Stimulated activated naive CD8-positive, alpha-beta T cell treated with anti-CD3 and anti-CD28 coated beads, Interleukin-15, Interleukin-2, amounts not matched to agents 100 U/mL and 50 U/mL, for 24 hours (primary cell): ENCODE results near the gene KRTAP1-1.
"Not testable (repeated sequence)": the region's sequence is repeated elsewhere in the genome, so short reads cannot be mapped to it uniquely, and the experiment has no call there.

ENCODE experiments used
- ATAC-seq: fragments of 150-1000 bp; cut with Tn5 transposase; one replicate; pipeline ENCODE4 v1.10.0; 2021
- DNase-seq: peaks from one replicate; pipeline ENCODE4 v3.0.0; 2021

The KRTAP1-1 gene, protein sequence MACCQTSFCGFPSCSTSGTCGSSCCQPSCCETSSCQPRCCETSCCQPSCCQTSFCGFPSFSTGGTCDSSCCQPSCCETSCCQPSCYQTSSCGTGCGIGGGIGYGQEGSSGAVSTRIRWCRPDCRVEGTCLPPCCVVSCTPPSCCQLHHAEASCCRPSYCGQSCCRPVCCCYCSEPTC

DNA sequence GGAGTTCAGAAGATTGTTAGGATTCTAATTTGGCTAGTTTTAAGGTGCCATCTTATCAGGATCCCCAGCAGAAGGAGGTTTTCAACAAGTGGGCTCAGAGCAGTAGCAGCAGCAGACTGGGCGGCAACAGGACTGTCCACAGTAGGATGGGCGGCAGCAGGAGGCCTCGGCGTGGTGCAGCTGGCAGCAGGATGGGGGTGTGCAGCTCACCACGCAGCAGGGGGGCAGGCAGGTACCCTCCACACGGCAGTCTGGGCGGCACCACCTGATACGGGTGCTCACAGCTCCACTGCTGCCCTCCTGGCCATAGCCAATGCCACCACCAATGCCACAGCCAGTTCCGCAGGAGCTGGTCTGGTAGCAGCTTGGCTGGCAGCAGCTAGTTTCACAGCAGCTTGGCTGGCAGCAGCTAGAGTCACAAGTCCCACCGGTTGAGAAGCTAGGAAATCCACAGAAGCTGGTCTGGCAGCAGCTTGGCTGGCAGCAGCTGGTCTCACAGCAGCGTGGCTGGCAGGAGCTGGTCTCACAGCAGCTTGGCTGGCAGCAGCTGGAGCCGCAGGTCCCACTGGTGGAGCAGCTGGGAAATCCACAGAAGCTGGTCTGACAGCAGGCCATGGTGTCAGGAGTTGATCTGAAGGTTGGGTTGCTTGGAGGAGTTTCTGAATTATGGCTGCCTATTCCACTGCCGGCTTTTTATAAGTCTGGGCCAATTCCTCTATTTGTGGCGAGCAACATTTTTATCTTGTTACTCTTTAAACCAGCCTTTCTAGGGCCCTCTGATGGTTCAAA lies at the start of gene KRTAP1-1:
KRTAP1-1 (minus strand) TSS at position 668 of the 789 bp plus-strand sequence; CDS start at position 615, 53 bp downstream.
- not testable (repeated sequence) for DNase-seq, ATAC-seq

- DNase-seq, ATAC-seq: not testable (repeated sequence)
Observed at GRCh38 chr17:41088760-41089352, 47.6 kb upstream of the KRTAP1-1 start.

DNA sequence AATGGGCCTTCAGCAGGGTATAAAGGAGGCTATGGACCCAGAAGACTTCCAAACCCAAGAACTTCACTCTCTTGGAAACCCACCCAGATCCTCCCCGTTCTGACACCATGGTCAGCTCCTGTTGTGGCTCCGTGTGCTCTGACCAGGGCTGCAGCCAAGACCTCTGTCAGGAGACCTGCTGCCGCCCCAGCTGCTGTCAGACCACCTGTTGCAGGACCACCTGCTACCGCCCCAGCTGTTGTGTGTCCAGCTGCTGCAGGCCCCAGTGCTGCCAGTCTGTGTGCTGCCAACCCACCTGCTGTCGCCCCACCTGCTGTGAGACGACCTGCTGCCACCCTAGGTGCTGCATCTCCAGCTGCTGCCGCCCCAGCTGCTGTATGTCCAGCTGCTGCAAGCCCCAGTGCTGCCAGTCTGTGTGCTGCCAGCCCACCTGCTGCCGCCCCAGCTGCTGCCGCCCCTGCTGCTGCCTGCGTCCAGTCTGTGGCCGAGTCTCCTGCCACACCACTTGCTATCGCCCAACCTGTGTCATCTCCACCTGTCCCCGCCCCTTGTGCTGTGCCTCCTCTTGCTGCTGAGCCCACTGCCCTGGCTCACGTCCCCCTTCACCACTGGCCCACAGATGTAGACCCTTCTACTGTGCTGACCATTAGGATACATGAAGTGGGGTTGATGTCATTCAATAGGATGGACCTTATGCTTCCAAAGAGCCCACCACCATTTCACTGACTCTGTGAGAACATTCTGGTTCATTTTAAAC lies 43.0 kb upstream of the KRTAP1-1 start, which contains the start of gene KRTAP4-7:
KRTAP4-7 (plus strand) TSS at position 51 of the 757 bp plus-strand sequence; CDS start at position 108, 57 bp downstream.
- ATAC-seq, DNase-seq: not testable (repeated sequence)

DNA sequence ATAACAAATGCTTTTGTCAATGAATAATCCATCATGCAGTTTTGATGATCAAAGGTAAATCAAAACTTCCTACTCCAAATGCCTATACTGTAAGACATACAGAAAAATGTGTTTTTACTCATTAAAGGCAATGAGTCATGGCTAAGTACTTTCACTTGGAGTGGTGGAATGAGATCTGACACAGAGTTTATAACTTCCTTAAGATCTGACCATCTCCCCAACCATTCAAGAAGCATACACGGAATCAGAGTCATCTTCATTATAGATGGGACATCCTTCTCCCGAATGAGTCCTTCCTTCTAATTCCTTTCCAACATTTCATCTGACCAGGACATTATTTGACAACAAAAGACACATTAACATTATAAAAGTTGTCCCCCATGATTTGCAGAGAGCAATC lies 42.2 kb upstream of the KRTAP1-1 start:
- not testable (repeated sequence) for ATAC-seq, DNase-seq

DNA sequence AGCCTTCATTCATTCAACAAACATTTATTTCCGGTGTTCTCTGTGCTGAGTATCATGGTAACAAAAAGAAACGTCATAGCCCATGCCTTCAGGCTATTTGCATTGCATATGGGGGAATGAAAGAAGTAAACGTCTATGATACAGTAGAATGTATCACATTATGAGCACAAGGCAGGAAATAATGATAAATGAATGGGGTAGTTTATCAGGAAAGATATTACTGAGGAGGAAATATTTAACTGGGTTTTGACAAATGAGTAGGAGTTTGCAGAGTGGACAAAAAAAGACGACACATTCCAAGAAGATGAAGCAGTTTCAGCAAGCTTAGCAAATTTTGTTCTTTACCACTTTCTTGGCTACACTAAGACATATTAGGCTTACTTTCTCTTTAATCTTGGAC lies 41.4 kb upstream of the KRTAP1-1 start:
- ATAC-seq: no peak
- no peak for DNase-seq

DNA sequence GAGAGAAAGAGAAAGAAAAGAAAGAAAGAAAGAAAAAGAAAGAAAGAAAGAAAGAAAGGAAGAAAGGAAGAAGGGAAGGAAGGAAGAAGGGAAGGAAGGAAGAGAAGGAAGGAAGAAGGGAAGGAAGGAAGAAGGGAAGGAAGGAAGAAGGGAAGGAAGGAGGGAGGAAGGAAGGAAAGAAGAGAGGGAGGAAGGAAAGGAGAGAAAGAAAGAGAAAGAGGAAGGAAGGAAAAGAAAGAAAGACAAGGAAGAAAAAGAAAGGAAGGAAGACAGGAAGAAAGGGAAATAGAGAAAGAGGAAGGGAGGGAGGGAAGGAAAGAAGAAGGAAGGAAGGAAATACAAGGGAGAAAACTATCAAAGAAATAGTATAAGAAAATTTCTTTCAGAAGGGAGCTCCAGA lies 35.5 kb upstream of the KRTAP1-1 start:
- no peak for ATAC-seq
- DNase-seq: no peak

DNA sequence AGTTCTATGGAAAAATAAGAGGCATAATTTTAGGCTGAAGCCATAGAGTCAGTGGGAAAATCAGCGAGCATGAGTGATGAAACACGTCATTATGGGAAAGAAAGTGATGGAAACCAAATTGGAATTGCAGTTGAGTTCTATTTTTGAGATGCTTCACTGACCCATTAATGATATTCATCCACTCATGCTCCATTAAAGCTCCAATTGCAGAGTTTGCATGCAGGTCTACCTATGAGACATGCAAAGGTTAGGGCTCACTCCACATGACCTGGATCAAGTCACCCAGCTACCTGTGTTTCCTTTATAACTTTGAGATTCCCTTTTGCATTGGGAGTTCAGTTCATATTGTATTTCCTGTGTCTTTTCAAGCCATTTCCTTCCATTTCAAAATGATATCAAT lies 32.4 kb upstream of the KRTAP1-1 start:
- DNase-seq: no peak
- no peak for ATAC-seq

GRCh38 chr17:41071606-41072360 lies 30.5 kb upstream of the KRTAP1-1 start:
- ATAC-seq: no peak

GRCh38 chr17:41069031-41069430 lies 27.8 kb upstream of the KRTAP1-1 start:
- no peak for ATAC-seq

More at GRCh38 chr17:41071606-41072360, 30.5 kb upstream of the KRTAP1-1 start:
- DNase-seq: no peak

DNA sequence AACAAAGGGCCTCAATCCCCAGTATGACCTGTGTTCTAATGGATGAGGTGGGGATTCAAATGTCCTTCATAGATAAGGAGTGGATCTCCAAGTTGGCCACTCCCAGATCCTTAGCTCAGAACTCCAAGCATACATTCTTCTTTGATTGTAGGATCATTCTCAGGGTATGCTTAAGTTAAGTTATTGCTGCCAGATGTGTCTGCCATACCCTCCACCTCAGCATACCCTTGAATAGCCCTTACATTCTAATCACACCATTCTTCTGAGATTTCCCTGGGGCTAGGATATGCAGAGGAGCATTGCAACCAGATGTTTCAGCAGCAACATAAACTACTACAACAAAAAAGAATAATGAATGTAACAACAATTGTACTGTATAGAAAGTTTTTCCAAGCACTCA lies 26.0 kb upstream of the KRTAP1-1 start:
- DNase-seq (no peak), ATAC-seq (no peak)

More at GRCh38 chr17:41069031-41069430, 27.8 kb upstream of the KRTAP1-1 start:
- DNase-seq: no peak

DNA sequence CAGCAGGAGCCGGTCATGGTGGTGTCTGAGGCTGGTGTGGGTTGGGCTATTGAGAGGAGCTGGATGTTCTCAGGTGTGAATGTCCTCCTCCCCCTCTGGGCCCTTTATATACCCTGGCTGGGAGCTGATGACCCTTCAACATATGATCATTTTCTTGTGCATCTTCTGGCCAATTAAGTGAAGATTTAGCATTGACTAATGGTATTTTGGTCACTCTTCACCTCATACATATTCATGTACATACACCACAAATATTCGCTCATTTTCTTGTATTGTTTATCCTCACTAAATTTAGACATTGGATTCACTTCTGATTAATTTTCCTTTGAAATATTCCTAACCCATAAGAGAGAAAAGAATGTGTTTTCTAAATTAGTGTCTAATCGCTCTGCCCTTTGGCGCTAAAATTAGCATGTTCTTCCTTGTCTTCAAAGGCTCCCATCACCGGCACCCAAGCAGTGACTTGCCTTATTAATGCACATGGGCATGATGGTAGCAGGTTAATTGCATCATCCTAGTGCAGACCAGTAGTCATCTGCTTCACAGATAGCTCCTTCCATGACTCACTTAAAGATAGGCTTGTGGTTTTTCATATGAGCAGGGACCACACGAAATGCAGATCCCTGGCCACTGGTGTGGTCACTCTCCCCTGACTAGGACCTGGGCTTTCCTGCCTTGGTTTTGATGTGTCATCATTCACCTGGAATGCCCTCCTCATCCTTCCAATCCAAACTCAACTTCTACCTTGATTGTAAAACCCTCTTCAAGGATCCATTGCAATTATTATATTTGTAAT lies 24.8 kb upstream of the KRTAP1-1 start, which contains the start of gene KRTAP2-4:
KRTAP2-4 (minus strand) TSS at position 51 of the 796 bp plus-strand sequence; CDS start at position 17, 34 bp downstream.
- ATAC-seq: no peak

GRCh38 chr17:41065016-41065689 lies 23.9 kb upstream of the KRTAP1-1 start:
- ATAC-seq, DNase-seq: not testable (repeated sequence)

More for the DNA sequence above, 24.8 kb upstream of the KRTAP1-1 start, which contains the start of gene KRTAP2-4:
- no peak for DNase-seq

- ATAC-seq (no peak), DNase-seq (no peak)
Observed at GRCh38 chr17:41064301-41064700, 23.1 kb upstream of the KRTAP1-1 start.

DNA sequence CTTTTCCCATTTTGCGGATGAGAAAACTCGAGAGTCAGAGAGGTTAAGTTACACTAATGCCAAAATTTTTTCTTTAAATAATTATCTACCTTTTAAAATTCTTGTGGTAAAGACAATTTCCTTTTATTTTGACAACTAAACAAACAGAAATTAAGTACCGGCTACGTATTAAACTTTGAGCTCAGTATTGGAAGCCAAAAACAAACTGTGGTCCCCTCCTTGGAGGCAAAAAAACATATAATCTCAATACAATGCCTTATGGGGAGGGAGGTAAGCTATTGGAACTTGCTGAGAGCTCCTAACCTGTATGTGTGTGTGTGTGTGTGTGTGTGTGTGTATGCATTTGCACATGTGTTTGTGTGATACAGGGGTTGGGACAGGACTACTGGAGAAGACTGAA lies 22.2 kb upstream of the KRTAP1-1 start:
- ATAC-seq (no peak), DNase-seq (no peak)

DNA sequence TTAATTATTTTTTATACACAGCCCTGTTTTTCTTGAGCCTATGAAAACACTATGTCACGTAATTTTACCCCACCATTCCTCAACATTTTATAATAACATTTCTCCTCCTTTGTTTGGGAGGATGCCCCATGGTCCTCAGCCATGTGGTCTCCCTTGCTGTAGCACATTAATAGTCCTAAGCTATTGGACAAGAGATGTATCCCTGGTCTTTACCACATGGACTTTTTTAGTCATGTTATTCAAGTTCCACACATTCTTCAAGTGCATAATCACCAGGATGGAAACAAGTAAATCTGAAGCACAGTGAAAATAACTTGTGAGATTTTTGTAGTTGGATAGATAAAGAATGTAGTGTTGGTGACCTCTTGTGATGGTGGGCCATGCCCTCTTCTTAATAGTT lies 20.7 kb upstream of the KRTAP1-1 start:
- no peak for ATAC-seq
- DNase-seq: no peak

DNA sequence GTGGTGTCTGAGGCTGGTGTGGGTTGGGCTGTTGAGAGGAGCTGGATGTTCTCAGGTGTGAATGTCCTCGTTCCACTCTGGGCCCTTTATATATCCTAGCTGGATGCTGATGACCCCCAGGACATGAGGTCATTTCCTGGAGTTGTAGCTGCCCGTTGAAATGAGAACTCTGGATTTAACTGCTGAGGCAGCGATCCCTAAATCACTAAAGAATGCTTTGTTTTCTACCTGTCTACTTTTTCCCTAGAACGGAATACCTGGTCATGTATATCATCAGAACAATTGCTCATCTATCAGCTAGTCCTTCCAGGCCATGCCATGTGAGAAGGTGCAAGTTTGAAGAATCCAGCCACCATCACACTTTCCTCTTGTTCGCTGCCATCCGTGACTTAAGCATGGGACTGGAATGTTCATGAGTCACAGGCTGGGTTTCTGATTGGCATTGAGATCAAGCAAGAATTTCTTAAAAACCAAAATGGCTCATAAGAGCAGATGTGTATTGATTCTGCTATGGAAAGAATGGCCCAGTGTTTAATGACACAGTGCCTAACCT lies 18.9 kb upstream of the KRTAP1-1 start, which contains the start of gene KRTAP2-3:
KRTAP2-3 (minus strand) TSS at position 63 of the 553 bp plus-strand sequence. CDS start 64 bp downstream, outside the sequence.
- ATAC-seq (no peak), DNase-seq (no peak)

GRCh38 chr17:41059276-41060051 lies 18.2 kb upstream of the KRTAP1-1 start:
- DNase-seq, ATAC-seq: not testable (repeated sequence)

- ATAC-seq: no peak
- no peak for DNase-seq
Observed at GRCh38 chr17:41058741-41059140, 17.5 kb upstream of the KRTAP1-1 start.
